Glomerular endothelial cell (primary cell): ENCODE measurements around the gene BCAS1. TPM values are rescaled to one million over a fixed set of nuclear protein-coding genes. Genes with fewer than 3 reads are reported as not detected.

ENCODE experiments used
- DNase-seq: peaks from one replicate; pipeline ENCODE4 v3.0.0-alpha.2; 2011; ENCODE audit warnings: low read depth, low spot score; ENCODE audit errors: extremely low read depth
- total RNA-seq: library from RNA; depleted of rRNA; stranded (reverse); fragments of >200 nt; gene quantifications from 2 replicates; pipeline ENCODE4 v1.2.3, GENCODE V29; 2015

Gene BCAS1
- total RNA-seq, 1 donor from 2014 or later, result not detected

GRCh38 chr20:54103067-54103761 lies 32.8 kb upstream of the BCAS1 start:
- peak; percentile 12 for DNase-seq

- DNase-seq, result no peak
Observed at GRCh38 chr20:54102543-54102942, 32.1 kb upstream of the BCAS1 start.

GRCh38 chr20:54100563-54100962 lies 30.2 kb upstream of the BCAS1 start:
- DNase-seq, result no peak

- DNase-seq, result no peak
Observed at GRCh38 chr20:54099894-54100293, 29.5 kb upstream of the BCAS1 start.

- no peak for DNase-seq
Observed at GRCh38 chr20:54098047-54098446, 27.7 kb upstream of the BCAS1 start.

GRCh38 chr20:54097236-54097529 lies 26.8 kb upstream of the BCAS1 start:
- no peak for DNase-seq

- DNase-seq, result no peak
Observed at GRCh38 chr20:54095824-54096223, 25.4 kb upstream of the BCAS1 start.

- DNase-seq, result no peak
Observed at GRCh38 chr20:54094268-54094580, 23.8 kb upstream of the BCAS1 start.

GRCh38 chr20:54093423-54094267 lies 23.3 kb upstream of the BCAS1 start:
- DNase-seq, result no peak

- DNase-seq, result no peak
Observed at GRCh38 chr20:54092021-54092420, 21.6 kb upstream of the BCAS1 start.

- no peak for DNase-seq
Observed at GRCh38 chr20:54091120-54091480, 20.7 kb upstream of the BCAS1 start.

GRCh38 chr20:54090230-54091119 lies 20.1 kb upstream of the BCAS1 start:
- DNase-seq, result no peak

GRCh38 chr20:54088430-54088829 lies 18.0 kb upstream of the BCAS1 start:
- DNase-seq, result no peak

- DNase-seq, result no peak
Observed at GRCh38 chr20:54086507-54087039, 16.2 kb upstream of the BCAS1 start.

- DNase-seq, result no peak
Observed at GRCh38 chr20:54085910-54086309, 15.5 kb upstream of the BCAS1 start.

- no peak for DNase-seq
Observed at GRCh38 chr20:54085425-54085824, 15.0 kb upstream of the BCAS1 start.

GRCh38 chr20:54084727-54085388 lies 14.5 kb upstream of the BCAS1 start:
- no peak for DNase-seq

- no peak for DNase-seq
Observed at GRCh38 chr20:54084193-54084592, 13.8 kb upstream of the BCAS1 start.

- DNase-seq, result no peak
Observed at GRCh38 chr20:54083459-54083858, 13.1 kb upstream of the BCAS1 start.

GRCh38 chr20:54082100-54082499 lies 11.7 kb upstream of the BCAS1 start:
- DNase-seq, result no peak

- DNase-seq, result no peak
Observed at GRCh38 chr20:54079652-54080051, 9.3 kb upstream of the BCAS1 start.
